NCI-H2029 (cell line): Measurements from ENCODE around the gene STX8.

Experiments used
- DNase-seq: peaks from one replicate; lab custom pipeline; 2025; lab: John Stamatoyannopoulos, UW

STX8 gene

GRCh38 chr17:9443811-9444210, 131.8 kb downstream of the STX8 start:
- DNase-seq: no peak

- no peak for DNase-seq
Measured at GRCh38 chr17:9439851-9440250, 135.8 kb downstream of the STX8 start.

GRCh38 chr17:9436630-9437029, 139.0 kb downstream of the STX8 start:
- DNase-seq: no peak

GRCh38 chr17:9435165-9435564, 140.5 kb downstream of the STX8 start:
- DNase-seq: no peak

GRCh38 chr17:9434642-9435057, 141.0 kb downstream of the STX8 start:
- DNase-seq: no peak

GRCh38 chr17:9432934-9433421, 142.6 kb downstream of the STX8 start:
- DNase-seq: no peak

GRCh38 chr17:9432134-9432885, 143.3 kb downstream of the STX8 start:
- DNase-seq: no peak

GRCh38 chr17:9431620-9432019, 144.0 kb downstream of the STX8 start:
- no peak for DNase-seq

GRCh38 chr17:9427465-9428315, 147.9 kb downstream of the STX8 start:
- DNase-seq: no peak

GRCh38 chr17:9424071-9424640, 151.5 kb downstream of the STX8 start:
- no peak for DNase-seq

GRCh38 chr17:9421525-9421924, 154.1 kb downstream of the STX8 start:
- DNase-seq: no peak

GRCh38 chr17:9419932-9420453, 155.6 kb downstream of the STX8 start:
- DNase-seq: no peak

GRCh38 chr17:9414471-9414870, 161.1 kb downstream of the STX8 start:
- DNase-seq: no peak

GRCh38 chr17:9410737-9411136, 164.9 kb downstream of the STX8 start:
- no peak for DNase-seq

GRCh38 chr17:9410301-9410700, 165.3 kb downstream of the STX8 start:
- no peak for DNase-seq

GRCh38 chr17:9409878-9410277, 165.7 kb downstream of the STX8 start:
- DNase-seq: no peak

- DNase-seq: no peak
Measured at GRCh38 chr17:9408868-9409829, 166.5 kb downstream of the STX8 start.

GRCh38 chr17:9408381-9408780, 167.2 kb downstream of the STX8 start:
- no peak for DNase-seq

- no peak for DNase-seq
Measured at GRCh38 chr17:9406046-9406606, 169.5 kb downstream of the STX8 start.

GRCh38 chr17:9403257-9403656, 172.4 kb downstream of the STX8 start:
- no peak for DNase-seq

- DNase-seq: no peak
Measured at GRCh38 chr17:9402590-9403199, 172.9 kb downstream of the STX8 start.
